Neural progenitor cell (in vitro differentiated cells): Measurements from ENCODE around the gene EXOC8. TPM values are rescaled to one million over a fixed set of nuclear protein-coding genes. Genes with fewer than 3 reads are reported as not detected.

Experiments used
- DNase-seq: peaks from one replicate; pipeline ENCODE4 v3.0.0-alpha.2; 2016; ENCODE audit warnings: low spot score
- H2AFZ ChIP-seq: fragments of 200-600 bp; sonication (generic); replicated peaks from 2 replicates; pipeline ENCODE4 v1.6.1; 2016; ENCODE audit warnings: antibody characterized with exemption
- H3F3A ChIP-seq: fragments of 200-600 bp; sonication (generic); 2 replicates; pipeline ENCODE4 v1.6.1; 2016; ENCODE audit warnings: antibody characterized with exemption, low read depth
- H3K27ac ChIP-seq: fragments of 200-600 bp; sonication (generic); 2 replicates; pipeline ENCODE4 v1.5.1; 2016; ENCODE audit warnings: mild to moderate bottlenecking
- H3K27me3 ChIP-seq: fragments of 200-600 bp; sonication (generic); 2 replicates; pipeline ENCODE4 v1.6.1; 2016; ENCODE audit warnings: mild to moderate bottlenecking, moderate library complexity
- H3K36me3 ChIP-seq: fragments of 200-600 bp; sonication (generic); 2 replicates; pipeline ENCODE4 v1.5.1; 2016
- H3K4me1 ChIP-seq: fragments of 200-600 bp; sonication (generic); 2 replicates; pipeline ENCODE4 v1.6.1; 2016; ENCODE audit warnings: mixed run types
- H3K4me2 ChIP-seq: fragments of 200-600 bp; sonication (generic); 2 replicates; pipeline ENCODE4 v1.6.1; 2016
- H3K4me3 ChIP-seq: fragments of 200-600 bp; sonication (generic); 2 replicates; pipeline ENCODE4 v1.5.1; 2016
- H3K79me2 ChIP-seq: fragments of 200-600 bp; sonication (generic); 2 replicates; pipeline ENCODE4 v1.6.1; 2016; ENCODE audit warnings: low read depth
- H3K9ac ChIP-seq: fragments of 200-600 bp; sonication (generic); 2 replicates; pipeline ENCODE4 v1.6.1; 2016
- H3K9me3 ChIP-seq: fragments of 200-600 bp; sonication (generic); 2 replicates; pipeline ENCODE4 v1.5.1; 2016; ENCODE audit warnings: low read depth
- H4K20me1 ChIP-seq: fragments of 200-600 bp; sonication (generic); 2 replicates; pipeline ENCODE4 v1.6.1; 2016; ENCODE audit warnings: low read depth
- H3K27ac Mint-ChIP-seq: 3 replicates; pipeline ENCODE4 v1.8.0; 2021; ENCODE audit warnings: mixed read lengths
- H3K27me3 Mint-ChIP-seq: 2 replicates; pipeline ENCODE4 v1.8.0; 2022; ENCODE audit warnings: low read depth, mild to moderate bottlenecking, inconsistent platforms, moderate library complexity, mixed read lengths; ENCODE audit not compliant: insufficient read depth
- H3K36me3 Mint-ChIP-seq: 3 replicates; pipeline ENCODE4 v1.8.0; 2021; ENCODE audit warnings: mixed read lengths
- H3K4me1 Mint-ChIP-seq: 3 replicates; pipeline ENCODE4 v1.8.0; 2021; ENCODE audit warnings: mixed read lengths
- H3K4me3 Mint-ChIP-seq: 3 replicates; pipeline ENCODE4 v1.8.0; 2021; ENCODE audit warnings: mild to moderate bottlenecking, moderate library complexity, mixed read lengths
- H3K9me3 Mint-ChIP-seq: 3 replicates; pipeline ENCODE4 v1.8.0; 2020; ENCODE audit warnings: mixed read lengths
- EZH2 ChIP-seq: fragments of 200-600 bp; sonication (generic); IDR thresholded peaks from 2 replicates; pipeline ENCODE4 v1.6.1; 2017; ENCODE audit warnings: antibody characterized with exemption, mild to moderate bottlenecking, moderate library complexity
- EZH2phosphoT487 ChIP-seq: fragments of 200-600 bp; sonication (generic); IDR thresholded peaks from 2 replicates; pipeline ENCODE4 v1.6.1; 2017; ENCODE audit warnings: antibody characterized with exemption
- total RNA-seq: library from RNA; depleted of rRNA; stranded (reverse); fragments of >200 nt; gene quantifications from 2 replicates; pipeline ENCODE4 v1.2.3, GENCODE V29; 2015; ENCODE audit warnings: low replicate concordance
- TF ChIP-seq, protein P1 (sequence below): fragments of 200-600 bp; sonication (generic); IDR thresholded peaks from 2 replicates; pipeline ENCODE4 v1.5.1; 2017; ENCODE audit warnings: antibody characterized with exemption, mild to moderate bottlenecking

EXOC8 gene
- total RNA-seq, 1 donor from 2014 or later: 11.8 TPM

DNA sequence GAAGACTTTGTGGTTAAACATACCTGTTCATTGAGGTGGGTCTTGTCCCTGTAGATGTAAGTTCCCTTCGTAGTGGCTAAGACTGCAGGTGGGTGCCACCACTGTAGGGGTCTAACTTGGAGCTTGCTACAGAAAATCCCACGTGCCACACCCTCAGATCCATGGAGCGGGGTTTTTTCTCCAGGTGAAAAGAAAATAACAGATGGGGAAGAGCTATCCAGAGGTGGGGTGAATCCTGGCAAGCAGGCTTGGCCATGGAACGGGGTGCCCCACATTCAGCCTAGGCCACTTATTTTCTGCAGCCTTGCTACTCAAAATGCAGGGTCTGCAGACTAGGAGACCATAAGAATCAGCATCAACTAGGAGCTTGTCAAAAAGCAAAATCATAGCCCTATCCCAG, 24.0 kb downstream of the EXOC8 start:
- no peak overlapping the region for H3K4me3 Mint-ChIP-seq

DNA sequence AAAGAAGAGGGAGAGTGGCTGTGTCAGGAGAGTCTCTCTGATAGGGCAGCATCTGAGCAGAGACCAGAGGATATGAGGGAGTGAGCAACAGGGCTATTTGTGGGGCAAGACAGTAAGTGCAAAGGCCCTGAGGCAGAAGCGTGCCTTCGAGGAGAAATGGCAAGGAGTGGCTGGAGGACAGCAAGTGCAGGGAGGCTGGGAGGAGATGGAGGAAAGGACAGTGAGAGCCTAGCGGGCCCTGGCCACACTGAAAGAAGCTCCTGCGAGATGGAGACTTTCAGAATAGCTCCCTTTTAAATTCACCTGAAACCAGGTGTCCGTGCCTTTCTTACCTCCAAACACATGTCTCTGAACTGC, 25.2 kb downstream of the EXOC8 start:
- H3K36me3 ChIP-seq: no peaks in the 10 kb centered on the region
- Mint-ChIP-seq H3K4me3 (no peak overlapping the region), H3K27me3 (no peaks in the 10 kb centered on the region), H3K36me3 (no peaks in the 10 kb centered on the region), H3K9me3 (no peaks in the 10 kb centered on the region), H3K4me1 (no peaks in the 10 kb centered on the region), H3K27ac (no peak overlapping the region)
- H3K4me3 ChIP-seq: no peak overlapping the region
- H3K4me1 ChIP-seq: no peaks in the 10 kb centered on the region
- TF ChIP-seq EZH2phosphoT487 (no peak), EZH2 (no peak)
- TF ChIP-seq, protein P1, sequence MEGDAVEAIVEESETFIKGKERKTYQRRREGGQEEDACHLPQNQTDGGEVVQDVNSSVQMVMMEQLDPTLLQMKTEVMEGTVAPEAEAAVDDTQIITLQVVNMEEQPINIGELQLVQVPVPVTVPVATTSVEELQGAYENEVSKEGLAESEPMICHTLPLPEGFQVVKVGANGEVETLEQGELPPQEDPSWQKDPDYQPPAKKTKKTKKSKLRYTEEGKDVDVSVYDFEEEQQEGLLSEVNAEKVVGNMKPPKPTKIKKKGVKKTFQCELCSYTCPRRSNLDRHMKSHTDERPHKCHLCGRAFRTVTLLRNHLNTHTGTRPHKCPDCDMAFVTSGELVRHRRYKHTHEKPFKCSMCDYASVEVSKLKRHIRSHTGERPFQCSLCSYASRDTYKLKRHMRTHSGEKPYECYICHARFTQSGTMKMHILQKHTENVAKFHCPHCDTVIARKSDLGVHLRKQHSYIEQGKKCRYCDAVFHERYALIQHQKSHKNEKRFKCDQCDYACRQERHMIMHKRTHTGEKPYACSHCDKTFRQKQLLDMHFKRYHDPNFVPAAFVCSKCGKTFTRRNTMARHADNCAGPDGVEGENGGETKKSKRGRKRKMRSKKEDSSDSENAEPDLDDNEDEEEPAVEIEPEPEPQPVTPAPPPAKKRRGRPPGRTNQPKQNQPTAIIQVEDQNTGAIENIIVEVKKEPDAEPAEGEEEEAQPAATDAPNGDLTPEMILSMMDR: no peak
- no peak overlapping the region for H3K27ac ChIP-seq
- DNase-seq: no peak
- H3K79me2 ChIP-seq: no peaks in the 10 kb centered on the region
- H3K27me3 ChIP-seq: no peaks in the 10 kb centered on the region
- no peak overlapping the region for H2AFZ ChIP-seq
- H4K20me1 ChIP-seq: no peaks in the 10 kb centered on the region
- no peaks in the 10 kb centered on the region for H3F3A ChIP-seq
- H3K9ac ChIP-seq: no peak overlapping the region
- H3K9me3 ChIP-seq: no peaks in the 10 kb centered on the region
- no peak overlapping the region for H3K4me2 ChIP-seq

More for the DNA sequence above, 24.0 kb downstream of the EXOC8 start:
- Mint-ChIP-seq H3K4me1 (no peaks in the 10 kb centered on the region), H3K36me3 (no peaks in the 10 kb centered on the region), H3K9me3 (no peaks in the 10 kb centered on the region), H3K27me3 (no peaks in the 10 kb centered on the region), H3K27ac (no peak overlapping the region)
- H3K9ac ChIP-seq: no peak overlapping the region
- H3K27me3 ChIP-seq: no peaks in the 10 kb centered on the region
- no peaks in the 10 kb centered on the region for H3K36me3 ChIP-seq
- H3K4me3 ChIP-seq: no peak overlapping the region
- no peak overlapping the region for H2AFZ ChIP-seq
- no peak overlapping the region for H3K27ac ChIP-seq
- no peak for DNase-seq
- no peaks in the 10 kb centered on the region for H4K20me1 ChIP-seq
- H3K4me2 ChIP-seq: no peak overlapping the region
- TF ChIP-seq EZH2phosphoT487 (no peak), EZH2 (no peak)
- TF ChIP-seq, protein P1: no peak
- no peaks in the 10 kb centered on the region for H3K4me1 ChIP-seq
- no peaks in the 10 kb centered on the region for H3K9me3 ChIP-seq
- H3F3A ChIP-seq: no peaks in the 10 kb centered on the region
- H3K79me2 ChIP-seq: no peaks in the 10 kb centered on the region

DNA sequence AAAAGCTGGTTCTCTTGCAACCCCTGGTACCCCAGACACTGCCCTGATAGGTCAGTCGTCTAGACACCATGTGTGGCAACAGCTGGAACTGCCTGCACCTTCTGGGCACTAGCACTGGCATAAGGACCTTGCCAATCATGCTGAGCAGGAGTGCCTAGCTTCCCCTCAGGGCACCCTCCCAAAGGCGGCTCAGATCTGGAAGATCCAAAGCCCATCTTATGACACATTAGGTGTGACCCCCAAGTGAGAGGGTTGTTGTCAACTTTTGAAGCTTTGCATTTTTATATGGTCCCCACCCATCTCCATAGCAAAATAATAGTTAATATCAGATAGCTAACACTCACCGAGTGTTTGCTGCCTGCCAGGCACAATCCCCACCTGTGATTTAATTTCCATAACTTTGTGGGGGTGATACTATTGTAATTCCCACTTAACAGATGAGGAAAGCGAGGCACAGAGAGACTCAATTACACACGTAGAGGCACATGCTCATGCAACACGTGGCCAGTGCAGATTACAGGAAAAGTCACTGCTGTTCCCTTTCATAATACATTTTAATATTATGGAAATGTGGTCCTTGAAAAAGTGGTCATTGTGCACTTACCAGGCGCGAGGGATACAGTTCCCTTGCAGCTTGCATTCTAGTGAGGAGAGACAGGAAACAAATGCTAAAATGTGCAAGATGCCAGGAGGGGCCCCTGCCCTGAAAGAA, 25.8 kb downstream of the EXOC8 start:
- no peaks in the 10 kb centered on the region for H3K36me3 ChIP-seq
- no peaks in the 10 kb centered on the region for H4K20me1 ChIP-seq
- H3K79me2 ChIP-seq: no peaks in the 10 kb centered on the region
- Mint-ChIP-seq H3K4me1 (no peaks in the 10 kb centered on the region), H3K36me3 (no peaks in the 10 kb centered on the region), H3K27me3 (no peaks in the 10 kb centered on the region), H3K27ac (no peak overlapping the region), H3K4me3 (no peak overlapping the region), H3K9me3 (no peaks in the 10 kb centered on the region)
- H3K4me1 ChIP-seq: no peaks in the 10 kb centered on the region
- no peak for DNase-seq
- no peaks in the 10 kb centered on the region for H3K9me3 ChIP-seq
- no peak overlapping the region for H3K4me3 ChIP-seq
- H3F3A ChIP-seq: no peaks in the 10 kb centered on the region
- H3K27me3 ChIP-seq: no peaks in the 10 kb centered on the region
- H3K4me2 ChIP-seq: no peak overlapping the region
- no peak for TF ChIP-seq EZH2phosphoT487
- TF ChIP-seq EZH2: no peak
- TF ChIP-seq, protein P1: no peak
- no peak overlapping the region for H3K9ac ChIP-seq
- no peak overlapping the region for H2AFZ ChIP-seq
- H3K27ac ChIP-seq: no peak overlapping the region
